Skeletal muscle tissue (tissue), 4 donors: ENCODE data around the gene TNNC1. TPM values are rescaled to one million over a fixed set of nuclear protein-coding genes. Genes with fewer than 3 reads are reported as not detected.

Experiments
- H3K27ac ChIP-seq: one replicate; pipeline ENCODE4 v1.7.0; 2013; ENCODE audit warnings: mild to moderate bottlenecking, low read depth, low read length, inconsistent platforms
- H3K27me3 ChIP-seq, 3 donors: one replicate each; pipeline ENCODE4 v1.7.0; 2013; ENCODE audit warnings: low read length in 3 of 3; ENCODE audit not compliant: control insufficient read depth in 3 of 3, insufficient read depth in 3 of 3
- H3K36me3 ChIP-seq, 3 donors: one replicate each; pipeline ENCODE4 v1.7.0; 2013; ENCODE audit warnings: low read length in 3 of 3; ENCODE audit not compliant: control insufficient read depth in 3 of 3, insufficient read depth in 3 of 3
- H3K4me1 ChIP-seq, 3 donors: one replicate each; pipeline ENCODE4 v1.7.0; 2013; ENCODE audit warnings: low read length in 3 of 3, mild to moderate bottlenecking in 3 of 3; ENCODE audit not compliant: control insufficient read depth in 3 of 3, insufficient read depth in 3 of 3
- H3K4me3 ChIP-seq, 3 donors: one replicate each; pipeline ENCODE4 v1.7.0; 2013; ENCODE audit warnings: low read length in 3 of 3
- H3K9ac ChIP-seq, 3 donors: one replicate each; pipeline ENCODE4 v1.7.0; 2013; ENCODE audit warnings: low read length in 3 of 3, mild to moderate bottlenecking in 3 of 3, moderate library complexity in 2 of 3, low read depth in 1 of 3
- H3K9me3 ChIP-seq, 3 donors: one replicate each; pipeline ENCODE4 v1.7.0; 2013; ENCODE audit warnings: low read length in 3 of 3; ENCODE audit not compliant: control insufficient read depth in 3 of 3
- total RNA-seq: library from RNA; depleted of rRNA; stranded (reverse); fragments of >200 nt; gene quantifications from one replicate; pipeline ENCODE4 v1.2.3, GENCODE V29; 2014
- donor health status: Osteomylitis.

TNNC1 gene
- total RNA-seq, 1 donor from 2014 or later: 461 TPM

GRCh38 chr3:52458770-52459545, 5.1 kb upstream of the TNNC1 start:
- Histone ChIP-seq H3K4me1 (peaks cover 24 to 34% (median 26%) of the 10 kb centered on the region in 3 donors), H3K36me3 (peaks cover 22 to 33% (median 29%) of the 10 kb centered on the region in 3 donors), H3K27ac (no peak overlapping the region), H3K9ac (peak overlapping the region in 1 of 3 donors; percentile 6), H3K9me3 (no peaks in the 10 kb centered on the region), H3K27me3 (no peaks in the 10 kb centered on the region), H3K4me3 (no peak overlapping the region)

DNA sequence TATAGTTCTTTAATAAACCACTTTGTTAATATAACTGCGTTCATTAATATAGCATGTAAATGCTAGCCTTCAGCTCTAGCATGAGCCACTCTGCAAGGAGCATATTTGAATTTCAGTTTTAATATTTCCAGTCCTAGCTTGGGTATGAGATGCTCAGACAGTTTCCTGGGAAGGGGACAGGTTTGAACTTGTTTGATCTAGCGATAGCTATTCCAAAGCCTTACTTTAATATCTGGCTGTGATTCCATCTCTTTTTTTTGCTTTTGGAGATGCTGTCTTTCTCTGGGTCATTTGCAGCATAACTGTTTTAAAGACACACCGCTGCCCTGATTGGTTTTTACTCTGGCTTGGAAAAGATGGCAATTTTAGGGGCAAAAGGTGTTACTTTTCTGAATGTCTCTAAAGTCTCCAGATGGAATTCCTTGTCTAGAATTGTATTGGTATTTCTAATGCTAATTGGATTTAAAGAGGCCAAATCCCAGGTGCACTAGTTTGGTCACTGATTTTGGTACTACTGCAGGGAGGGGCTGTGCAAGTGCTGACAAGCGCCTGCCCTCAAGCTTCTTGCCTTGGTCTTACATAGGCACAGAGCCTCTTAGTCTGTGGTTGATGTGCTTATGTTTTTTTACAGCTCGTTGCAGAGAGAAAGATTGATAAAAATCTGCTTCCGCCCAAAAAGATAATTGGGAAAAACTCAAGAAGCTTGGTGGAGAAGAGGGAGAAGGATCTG, 4.4 kb upstream of the TNNC1 start:
- Histone ChIP-seq H3K4me3 (no peak overlapping the region), H3K27me3 (no peaks in the 10 kb centered on the region), H3K36me3 (peaks cover 22 to 34% (median 33%) of the 10 kb centered on the region in 3 donors), H3K27ac (no peak overlapping the region), H3K4me1 (peaks cover 24 to 41% (median 31%) of the 10 kb centered on the region in 3 donors), H3K9me3 (no peaks in the 10 kb centered on the region), H3K9ac (peak overlapping the region in 1 of 3 donors; percentile 6)

DNA sequence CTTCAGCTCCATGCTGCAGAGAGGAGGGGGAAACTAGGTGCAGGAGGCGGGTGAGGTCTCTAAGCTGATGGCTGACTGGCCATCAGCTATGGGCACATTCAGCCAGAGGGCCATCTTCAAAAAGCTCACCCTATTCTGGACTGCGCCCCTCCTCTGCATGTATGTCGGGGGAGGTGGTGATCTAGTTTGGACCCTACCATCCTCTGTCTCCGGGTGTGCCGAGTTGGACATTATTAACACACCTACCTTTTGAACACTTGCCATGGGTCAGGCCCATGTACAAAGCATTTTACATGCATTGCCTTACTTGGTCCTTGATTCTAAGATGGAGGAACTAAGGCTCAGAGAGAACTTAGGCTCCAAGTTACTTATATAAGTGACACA, 3.0 kb upstream of the TNNC1 start:
- no peaks in the 10 kb centered on the region for H3K27me3 ChIP-seq
- peak overlapping the region in 2 of 3 donors; percentile 55 to 95 for H3K9ac ChIP-seq
- H3K4me3 ChIP-seq: peak overlapping the region; percentile 73 to 81 (median 75)
- H3K9me3 ChIP-seq: no peaks in the 10 kb centered on the region
- H3K36me3 ChIP-seq: peaks cover 27 to 43% (median 28%) of the 10 kb centered on the region in 3 donors
- H3K4me1 ChIP-seq: peaks cover 29 to 55% (median 41%) of the 10 kb centered on the region in 3 donors
- H3K27ac ChIP-seq: peak overlapping the region; percentile 94

GRCh38 chr3:52456169-52456799, 2.4 kb upstream of the TNNC1 start:
- Histone ChIP-seq H3K27me3 (no peaks in the 10 kb centered on the region), H3K36me3 (peaks cover 26 to 48% (median 33%) of the 10 kb centered on the region in 3 donors), H3K4me3 (peak overlapping the region; percentile 73 to 81 (median 75)), H3K27ac (peak overlapping the region; percentile 94), H3K4me1 (peaks cover 31 to 60% (median 46%) of the 10 kb centered on the region in 3 donors), H3K9me3 (no peaks in the 10 kb centered on the region), H3K9ac (peak overlapping the region; percentile 55 to 95 (median 93))

DNA sequence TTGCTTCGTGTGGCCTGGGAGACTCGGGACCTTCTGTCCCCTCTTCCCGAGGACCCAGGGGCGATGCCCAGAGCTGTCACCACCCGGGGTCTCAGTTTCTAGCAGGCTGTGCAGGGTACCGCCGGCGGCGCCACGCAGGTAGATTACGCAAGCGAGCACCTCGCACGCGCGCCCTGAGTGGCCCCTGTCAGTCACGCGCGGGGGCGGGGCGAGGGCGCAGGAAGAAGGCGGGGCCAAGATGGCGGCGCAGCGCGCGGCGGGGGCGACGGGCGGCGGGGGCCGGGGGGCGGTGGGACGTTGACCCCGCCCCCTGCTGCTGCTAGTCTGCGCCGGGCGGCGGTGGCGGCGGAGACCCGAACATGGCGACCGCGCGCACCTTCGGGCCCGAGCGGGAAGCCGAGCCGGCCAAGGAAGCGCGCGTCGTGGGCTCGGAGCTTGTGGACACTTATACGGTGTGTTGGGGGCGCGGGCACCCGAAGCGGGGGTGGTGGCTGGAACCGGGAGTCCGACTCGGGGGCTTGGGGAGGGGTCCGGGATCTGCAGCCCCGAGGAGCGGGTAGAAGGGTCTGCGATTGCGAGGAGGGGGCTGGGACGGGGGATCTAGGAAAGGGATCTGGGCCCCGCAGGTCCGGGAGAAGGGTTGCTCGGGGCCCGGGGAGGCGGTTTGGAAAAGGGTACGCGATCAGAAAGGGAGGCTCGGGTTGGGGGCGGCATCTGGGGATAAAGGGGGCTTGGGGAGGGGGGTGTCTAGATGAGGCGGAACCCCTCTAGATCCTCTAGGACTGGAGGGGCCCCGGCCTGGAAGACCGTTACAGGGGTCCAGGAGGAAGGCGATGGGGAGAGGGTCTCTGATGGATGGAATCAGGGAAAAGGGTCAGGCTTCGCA, 1.7 kb upstream of the TNNC1 start, which contains the start of gene NISCH:
Gene NISCH, plus strand, starts transcription at position 322 of the 886 bp plus-strand sequence. Its CDS starts 38 bp downstream, at position 360.
- peaks cover 22 to 49% (median 32%) of the 10 kb centered on the region in 3 donors for H3K36me3 ChIP-seq
- peak within 1 kb of the TSS; percentile 94 for H3K27ac ChIP-seq
- no peaks in the 10 kb centered on the region for H3K27me3 ChIP-seq
- H3K9ac ChIP-seq: peak within 1 kb of the TSS; percentile 95 to 100 (median 99)
- peaks cover 34 to 68% (median 53%) of the 10 kb centered on the region in 3 donors for H3K4me1 ChIP-seq
- H3K4me3 ChIP-seq: peak within 1 kb of the TSS; percentile 86 to 93 (median 93)
- H3K9me3 ChIP-seq: no peaks in the 10 kb centered on the region

DNA sequence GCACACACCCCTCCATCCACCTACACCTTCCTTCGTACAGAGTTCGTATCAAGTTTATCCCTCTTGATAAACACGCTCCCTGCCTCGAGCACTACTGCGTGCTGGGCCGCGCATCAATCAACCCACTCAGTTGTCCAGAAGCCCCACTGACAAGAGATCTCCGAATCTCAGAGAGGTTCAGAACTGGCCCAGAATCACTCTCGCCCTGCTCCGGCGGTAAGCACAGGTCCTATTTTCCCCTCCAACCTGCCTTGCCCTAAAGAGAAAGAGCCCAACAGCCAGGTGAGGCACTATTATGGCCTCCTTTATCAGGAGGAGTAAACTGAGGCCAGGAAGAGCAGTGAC, 1.1 kb upstream of the TNNC1 start:
- Histone ChIP-seq H3K9ac (peak overlapping the region; percentile 95 to 100 (median 99)), H3K36me3 (peaks cover 17 to 46% (median 30%) of the 10 kb centered on the region in 3 donors), H3K9me3 (no peaks in the 10 kb centered on the region), H3K27me3 (no peaks in the 10 kb centered on the region), H3K4me1 (peaks cover 40 to 74% (median 59%) of the 10 kb centered on the region in 3 donors), H3K27ac (peak overlapping the region; percentile 94), H3K4me3 (peak overlapping the region; percentile 86 to 93 (median 93))

- Histone ChIP-seq H3K4me1 (peaks cover 41 to 78% (median 63%) of the 10 kb centered on the region in 3 donors), H3K27ac (peak overlapping the region; percentile 94), H3K9ac (peak overlapping the region; percentile 95 to 100 (median 99)), H3K4me3 (peak overlapping the region; percentile 86 to 93 (median 93)), H3K9me3 (no peaks in the 10 kb centered on the region), H3K36me3 (peaks cover 17 to 43% (median 30%) of the 10 kb centered on the region in 3 donors), H3K27me3 (no peaks in the 10 kb centered on the region)
Measured at GRCh38 chr3:52454250-52454937, 553 bp upstream of the TNNC1 start.

GRCh38 chr3:52452570-52453221, 1.1 kb downstream of the TNNC1 start:
- H3K27ac ChIP-seq: peak overlapping the region; percentile 94
- peaks cover 41 to 80% (median 72%) of the 10 kb centered on the region in 3 donors for H3K4me1 ChIP-seq
- H3K9me3 ChIP-seq: no peaks in the 10 kb centered on the region

More at GRCh38 chr3:52452570-52453221, 1.1 kb downstream of the TNNC1 start:
- Histone ChIP-seq H3K27me3 (no peaks in the 10 kb centered on the region), H3K36me3 (peaks cover 2 to 30% (median 19%) of the 10 kb centered on the region in 3 donors), H3K9ac (peak overlapping the region; percentile 87 to 99 (median 95)), H3K4me3 (peak overlapping the region; percentile 73 to 93 (median 86))
